ENCODE measurements around the gene IP6K1. TPM values are rescaled to one million over a fixed set of nuclear protein-coding genes. Genes with fewer than 3 reads are reported as not detected.

IP6K1 gene
- total and polyA plus RNA-seq, 7 donors = 13.8 to 37.1 (median 29.1) TPM

GRCh38 chr3:49801160-49801559, 14.8 kb upstream of the IP6K1 start:
- no peak overlapping the region for H3K27ac ChIP-seq
- H3K36me3 ChIP-seq = no peaks in the 10 kb centered on the region
- 91 to 93% methylated on average over 2 of the region's 2 CpGs for WGBS, 2 donors
- no peaks in the 10 kb centered on the region for H3K9me3 ChIP-seq
- DNase-seq = no peak
- H3K4me1 ChIP-seq = peaks cover 0 to 34% (median 30%) of the 10 kb centered on the region in 4 donors
- TF ChIP-seq EP300 (IDR thresholded peaks at IDR 0.05) = no peak
- TF ChIP-seq CTCF (IDR thresholded peaks at IDR 0.05) = no peak
- TF ChIP-seq POLR2AphosphoS5 (IDR thresholded peaks at IDR 0.05) = no peak
- no peak for TF ChIP-seq POLR2A (IDR thresholded peaks at IDR 0.05)
- no peaks in the 10 kb centered on the region for H3K27me3 ChIP-seq
- no peak overlapping the region for H3K4me3 ChIP-seq
- intact Hi-C loops (cut with DNase I) = no loop called here

- WGBS, 2 donors = 56 to 73% methylated on average over 4 of the region's 4 CpGs
- no peaks in the 10 kb centered on the region for H3K36me3 ChIP-seq
- DNase-seq = no peak
- no peak for TF ChIP-seq CTCF (IDR thresholded peaks at IDR 0.05)
- no peak for TF ChIP-seq EP300 (IDR thresholded peaks at IDR 0.05)
- TF ChIP-seq POLR2AphosphoS5 (IDR thresholded peaks at IDR 0.05) = no peak
- TF ChIP-seq POLR2A (IDR thresholded peaks at IDR 0.05) = no peak
- H3K4me1 ChIP-seq = peaks cover 0 to 22% (median 16%) of the 10 kb centered on the region in 4 donors
- peak within 1 kb of the TSS in 1 of 4 donors; percentile 6 for H3K27ac ChIP-seq
- intact Hi-C loops (cut with DNase I) = no loop called here
- H3K4me3 ChIP-seq = no peak within 1 kb of the TSS
- H3K27me3 ChIP-seq = no peaks in the 10 kb centered on the region
- no peaks in the 10 kb centered on the region for H3K9me3 ChIP-seq
Measured at GRCh38 chr3:49799761-49800160, 13.4 kb upstream of the IP6K1 start, which contains the start of gene CDHR4. CDHR4 (minus strand) TSS chr3:49799873; CDS start chr3:49799812, 61 bp downstream.

- peak overlapping the region in 1 of 4 donors; percentile 6 for H3K27ac ChIP-seq
Measured at GRCh38 chr3:49799105-49799504, 12.8 kb upstream of the IP6K1 start.

GRCh38 chr3:49794926-49795905, 8.9 kb upstream of the IP6K1 start:
- no peak overlapping the region for H3K27ac ChIP-seq

More at GRCh38 chr3:49799105-49799504, 12.8 kb upstream of the IP6K1 start:
- H3K4me3 ChIP-seq = no peak overlapping the region
- DNase-seq = no peak
- no peaks in the 10 kb centered on the region for H3K27me3 ChIP-seq
- no peaks in the 10 kb centered on the region for H3K9me3 ChIP-seq
- intact Hi-C loops (cut with DNase I) = no loop called here
- WGBS, 2 donors = 81 to 82% methylated on average over 1 of the region's 1 CpG
- no peaks in the 10 kb centered on the region for H3K36me3 ChIP-seq
- TF ChIP-seq POLR2AphosphoS5 (IDR thresholded peaks at IDR 0.05) = no peak
- peaks cover 0 to 16% (median 9%) of the 10 kb centered on the region in 4 donors for H3K4me1 ChIP-seq

More at GRCh38 chr3:49794926-49795905, 8.9 kb upstream of the IP6K1 start:
- no peak overlapping the region for H3K4me3 ChIP-seq
- WGBS, 2 donors = 89 to 90% methylated on average over 24 of the region's 24 CpGs
- no peaks in the 10 kb centered on the region for H3K9me3 ChIP-seq
- H3K36me3 ChIP-seq = no peaks in the 10 kb centered on the region
- no peaks in the 10 kb centered on the region for H3K4me1 ChIP-seq
- no peak for DNase-seq
- H3K27me3 ChIP-seq = no peaks in the 10 kb centered on the region
- no peak for TF ChIP-seq POLR2A (IDR thresholded peaks at IDR 0.05)
- TF ChIP-seq POLR2AphosphoS5 (IDR thresholded peaks at IDR 0.05) = no peak
- no peak for TF ChIP-seq EP300 (IDR thresholded peaks at IDR 0.05)
- no peak for TF ChIP-seq CTCF (IDR thresholded peaks at IDR 0.05)
- intact Hi-C loops (cut with DNase I) = no loop called here

Measured in sigmoid colon (tissue), 7 donors.